Hematopoietic multipotent progenitor cell treated with erythropoietin and hydrocortisone succinate and interleukin-3 and kit ligand, for 15 days (in vitro differentiated cells): ENCODE results near the gene MOGAT3.
A peak's percentile ranks its signal among the peaks of the same experiment; 100 is the strongest.
"Not testable (repeated sequence)": the region's sequence is repeated elsewhere in the genome, so short reads cannot be mapped to it uniquely, and the experiment has no call there.

Experiments used
- DNase-seq: peaks from one replicate; pipeline ENCODE4 v3.0.0-alpha.2; 2015; ENCODE audit warnings: low spot score

Gene MOGAT3

DNA sequence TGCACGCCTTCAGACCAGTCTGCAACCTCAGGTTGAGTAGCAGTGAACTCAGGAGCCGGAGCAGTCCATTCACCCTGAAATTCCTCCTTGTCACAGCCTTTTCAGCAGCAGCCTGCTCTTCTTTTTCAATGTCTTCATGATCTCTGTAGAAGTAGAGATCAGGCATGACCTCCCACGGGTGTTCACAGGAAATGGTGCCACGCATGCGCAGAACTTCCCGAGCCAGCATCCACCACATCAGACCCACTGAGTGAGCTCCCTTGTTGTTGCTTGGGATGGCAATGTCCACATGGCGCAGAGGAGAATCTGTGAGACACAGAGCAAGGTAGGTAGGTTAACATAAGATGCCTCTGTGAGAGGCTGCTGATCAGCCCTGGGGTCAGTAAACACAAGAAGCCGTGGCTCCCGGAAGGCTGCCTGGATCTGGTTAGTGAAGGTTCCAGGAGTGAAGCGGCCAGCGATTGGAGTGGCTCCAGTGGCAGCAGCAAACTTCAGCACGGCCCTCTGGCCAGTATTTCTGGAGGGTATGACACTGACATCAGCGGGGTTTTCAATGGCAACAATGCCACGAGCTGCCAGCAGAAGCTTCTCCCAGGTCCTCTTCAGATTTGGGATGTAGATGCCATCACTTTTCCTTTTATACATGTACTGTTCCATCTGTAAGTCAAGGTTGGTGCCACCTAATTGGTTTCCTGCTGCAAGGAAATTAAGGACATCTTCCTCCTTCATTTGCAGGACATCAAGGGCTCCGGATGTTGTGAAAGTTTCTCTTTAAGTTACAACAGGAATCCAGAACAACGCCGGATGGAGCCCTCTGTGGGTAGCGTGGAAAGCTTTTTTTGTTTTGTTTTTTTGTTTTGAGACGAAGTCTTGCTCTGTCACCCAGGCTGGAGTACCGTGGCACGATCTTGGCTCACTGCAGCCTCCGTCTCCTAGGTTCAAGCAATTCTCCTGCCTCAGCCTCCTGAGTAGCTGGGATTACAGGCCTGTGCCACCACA, 3.2 kb upstream of the MOGAT3 start:
- not testable (repeated sequence) for DNase-seq

DNA sequence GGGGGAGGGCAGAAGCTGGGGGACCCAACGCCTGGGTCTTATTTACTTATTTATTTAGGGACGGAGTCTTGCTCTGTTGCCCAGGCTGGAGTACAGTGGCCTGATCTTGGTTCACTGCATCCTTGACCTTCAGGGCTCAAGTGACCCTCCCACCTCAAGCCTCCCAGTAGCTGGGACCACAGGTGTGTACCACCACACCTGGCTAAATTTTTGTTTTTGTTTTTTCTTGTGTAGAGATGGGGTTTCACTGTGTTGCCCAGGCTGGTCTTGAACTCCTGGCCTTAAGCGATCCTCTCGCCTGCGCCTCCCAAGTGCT, 1.7 kb upstream of the MOGAT3 start:
- no peak for DNase-seq

DNA sequence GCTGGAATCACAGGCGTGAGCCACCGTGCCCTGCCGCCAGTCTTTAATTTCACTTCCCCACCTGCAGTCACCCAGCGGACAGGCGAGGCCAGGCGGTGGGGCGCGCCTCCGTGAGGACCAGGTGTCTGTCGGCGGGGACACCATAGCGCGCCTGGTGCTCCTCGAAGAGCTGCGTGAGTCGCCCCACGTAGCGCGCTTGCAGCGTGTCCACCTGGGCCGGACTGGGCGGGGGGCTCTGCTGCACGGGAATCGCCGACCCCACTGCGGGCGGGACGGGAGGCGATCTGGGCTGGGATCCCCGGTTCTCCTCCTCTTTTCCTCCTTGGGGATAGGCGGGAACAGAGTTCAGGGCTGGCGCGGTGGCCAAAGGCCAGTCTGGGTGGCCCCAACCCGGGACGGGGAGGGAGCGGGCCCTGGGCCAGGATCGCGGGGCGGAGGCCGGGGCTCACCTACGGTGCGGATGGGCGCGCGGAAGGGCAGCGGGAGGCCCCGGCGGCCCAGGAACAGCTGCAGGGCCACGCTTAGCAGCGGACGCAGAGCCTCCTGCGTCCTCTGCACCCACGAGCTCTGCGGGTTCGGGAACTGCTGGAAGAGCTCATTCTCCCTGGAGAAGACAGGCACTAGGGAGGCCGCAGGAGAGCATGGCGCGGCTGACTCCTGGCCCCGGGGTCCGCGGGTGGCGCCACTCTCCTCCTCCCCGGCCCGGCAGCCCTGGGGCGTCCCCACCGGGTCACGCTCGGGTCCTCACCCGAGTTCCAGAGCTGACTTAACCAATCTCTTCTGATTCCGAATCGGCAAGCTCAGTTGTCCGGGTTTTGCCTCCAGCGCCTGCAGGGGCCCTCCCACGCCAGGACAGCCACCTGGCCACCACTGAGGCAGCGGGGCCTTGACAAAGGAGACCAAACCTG, 1.1 kb upstream of the MOGAT3 start:
- no peak for DNase-seq

DNA sequence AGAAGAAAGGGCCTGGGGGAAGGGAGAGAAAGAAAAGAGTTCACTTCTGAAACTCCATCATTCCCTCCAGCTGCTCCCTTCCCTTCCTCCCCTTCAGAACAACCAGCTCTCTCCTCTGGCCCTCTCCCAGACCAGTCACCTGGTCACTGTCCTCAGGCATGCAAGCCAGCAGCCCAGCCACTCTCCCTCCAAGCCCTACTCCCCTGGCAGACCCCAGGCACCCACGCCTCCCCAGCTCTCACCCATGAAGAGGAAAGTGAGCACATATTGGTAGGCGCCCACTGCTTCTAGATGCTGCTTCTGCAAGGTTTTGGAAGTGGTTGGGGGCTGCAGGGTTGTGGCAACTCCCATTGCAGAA, 353 bp downstream of the MOGAT3 start:
- no peak for DNase-seq

DNA sequence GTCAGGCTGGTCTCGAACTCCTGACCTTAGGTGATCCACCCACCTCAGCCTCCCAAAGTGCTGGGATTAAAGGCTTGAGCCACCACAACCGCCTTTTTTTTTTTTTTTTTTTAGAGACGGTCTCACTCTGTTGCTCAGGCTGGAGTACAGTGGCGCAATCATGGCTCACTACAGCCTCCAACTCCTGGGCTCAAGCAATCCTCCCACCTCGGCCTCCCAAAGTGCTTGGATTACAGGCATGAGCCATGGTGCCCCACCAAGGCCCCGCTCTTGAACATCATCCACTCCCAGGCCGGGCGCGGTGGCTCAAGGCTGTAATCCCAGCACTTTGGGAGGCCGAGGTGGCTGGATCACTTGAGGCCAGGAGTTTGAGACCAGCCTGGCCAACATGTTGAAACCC, 1.3 kb downstream of the MOGAT3 start:
- not testable (repeated sequence) for DNase-seq

DNA sequence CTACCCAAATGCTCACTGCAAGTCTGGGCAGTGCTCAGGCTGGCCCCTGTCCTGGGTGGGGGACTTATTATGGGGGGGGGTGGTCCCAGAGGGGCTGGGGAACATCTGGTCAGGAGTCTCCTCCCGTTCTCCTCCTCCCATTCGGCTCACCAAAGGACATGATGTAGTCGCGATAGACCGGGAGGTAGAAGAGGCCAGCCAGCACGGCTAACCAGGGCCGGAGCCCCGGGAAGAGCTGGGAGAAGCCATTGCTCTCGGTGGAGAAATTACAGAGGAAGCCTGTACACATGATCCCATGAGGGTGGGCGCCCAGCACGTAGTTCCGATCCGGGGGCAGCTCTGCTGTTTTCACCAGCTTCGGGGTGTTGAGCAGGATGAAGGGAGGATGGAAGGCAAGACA, 2.4 kb downstream of the MOGAT3 start:
- DNase-seq: no peak

DNA sequence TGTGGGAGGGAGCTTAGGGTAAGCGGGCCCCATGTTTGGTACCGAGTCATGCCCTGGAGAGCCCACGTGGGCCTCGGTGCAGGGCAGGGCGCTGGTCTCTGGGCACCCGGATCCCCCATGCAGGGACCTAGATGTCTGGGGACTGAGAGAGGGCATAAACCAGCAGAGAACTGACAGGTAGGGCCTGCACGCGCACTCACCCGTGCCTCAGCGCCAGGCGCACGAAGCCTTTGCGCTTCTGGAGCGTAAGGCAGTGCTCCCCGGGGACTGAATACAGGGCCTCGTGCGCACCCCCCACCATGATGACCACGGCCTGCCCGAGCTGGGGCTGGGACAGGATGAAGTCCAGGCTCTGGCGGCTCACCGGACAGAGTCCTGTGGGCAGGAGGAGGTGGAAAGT, 2.8 kb downstream of the MOGAT3 start:
- DNase-seq: no peak

DNA sequence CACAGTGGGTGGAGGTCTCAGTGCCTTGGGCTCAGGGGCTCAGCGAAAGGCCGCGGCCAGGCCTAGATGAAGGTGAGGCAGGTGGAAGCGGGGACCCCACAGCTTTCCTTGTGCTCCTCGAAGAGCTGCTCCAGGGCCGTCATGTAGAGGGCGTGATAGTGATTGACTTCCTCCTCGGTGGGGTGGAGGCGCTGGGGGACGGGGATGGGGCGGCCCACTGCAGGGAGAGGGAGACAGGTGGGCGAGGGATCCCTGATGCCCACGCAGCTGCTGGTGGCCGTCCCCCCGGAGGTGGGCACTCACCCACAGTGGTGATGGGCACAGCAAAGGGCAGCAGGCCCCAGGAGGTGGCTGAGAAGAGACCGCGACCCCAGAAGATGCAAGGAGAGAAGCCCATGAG, 5.0 kb downstream of the MOGAT3 start:
- no peak for DNase-seq

DNA sequence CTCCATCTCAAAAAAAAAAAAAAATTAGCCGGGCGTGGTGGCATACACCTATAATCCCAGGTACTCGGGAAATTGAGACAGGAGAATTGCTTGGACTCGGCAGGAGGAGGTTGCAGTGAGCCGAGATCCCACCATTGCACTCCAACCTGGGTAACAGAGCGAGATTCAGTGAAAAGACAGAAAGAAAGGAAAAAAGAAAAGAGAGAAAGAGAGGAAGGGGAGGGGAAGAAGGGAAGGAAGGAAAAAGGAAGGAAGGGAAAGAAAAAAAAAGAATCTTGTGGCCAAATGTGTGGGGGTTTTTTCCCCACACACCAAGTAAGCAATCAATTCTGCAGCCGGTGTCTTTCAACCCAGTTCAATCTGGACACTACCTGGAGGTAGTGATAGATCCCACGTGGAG, 11.7 kb downstream of the MOGAT3 start:
- DNase-seq: no peak

DNA sequence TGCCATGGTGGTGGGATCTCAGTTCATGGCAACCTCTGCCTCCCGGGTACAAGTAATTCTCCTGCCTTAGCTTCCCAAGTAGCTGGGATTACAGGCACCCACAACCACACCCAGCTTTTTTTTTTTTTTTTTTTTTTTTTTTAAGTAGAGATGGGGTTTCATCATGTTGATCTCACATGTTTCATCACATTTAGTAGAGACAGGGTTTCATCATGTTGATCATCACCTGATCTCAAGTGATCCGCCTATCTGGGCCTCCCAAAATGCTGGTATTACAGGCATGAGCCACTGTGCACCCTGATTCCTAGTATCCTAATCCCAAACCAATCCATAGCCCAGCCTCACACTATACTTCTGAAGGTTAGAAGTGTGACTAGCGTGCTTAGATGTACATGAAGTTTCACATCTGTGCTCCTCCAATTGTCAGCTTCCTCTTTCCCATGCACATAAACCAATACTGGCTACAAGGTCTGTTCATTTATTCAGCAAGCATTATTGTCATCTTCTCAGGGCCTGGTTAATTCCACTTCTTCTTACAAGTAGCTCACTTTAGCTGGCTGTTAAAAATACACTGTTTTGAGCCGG, 13.9 kb downstream of the MOGAT3 start:
- DNase-seq: no peak

DNA sequence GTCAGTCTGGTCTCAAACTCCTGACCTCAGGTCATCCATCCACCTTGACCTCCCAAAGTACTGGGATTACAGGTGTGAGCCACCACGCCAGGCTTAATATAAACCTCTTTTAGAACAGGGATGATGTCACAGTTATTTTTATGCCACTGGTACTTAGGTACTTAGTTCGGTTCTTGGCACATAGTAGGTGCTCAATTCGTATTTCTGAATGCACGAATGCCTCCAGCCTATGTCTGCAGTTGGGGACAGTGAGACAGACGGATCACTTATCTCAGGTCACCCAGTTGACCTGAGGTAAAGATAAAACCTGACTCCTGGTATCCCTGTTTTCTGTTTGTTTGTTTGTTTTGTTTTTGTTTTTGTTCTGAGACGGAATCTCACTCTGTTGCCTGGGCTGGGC, 14.6 kb downstream of the MOGAT3 start:
- no peak for DNase-seq

DNA sequence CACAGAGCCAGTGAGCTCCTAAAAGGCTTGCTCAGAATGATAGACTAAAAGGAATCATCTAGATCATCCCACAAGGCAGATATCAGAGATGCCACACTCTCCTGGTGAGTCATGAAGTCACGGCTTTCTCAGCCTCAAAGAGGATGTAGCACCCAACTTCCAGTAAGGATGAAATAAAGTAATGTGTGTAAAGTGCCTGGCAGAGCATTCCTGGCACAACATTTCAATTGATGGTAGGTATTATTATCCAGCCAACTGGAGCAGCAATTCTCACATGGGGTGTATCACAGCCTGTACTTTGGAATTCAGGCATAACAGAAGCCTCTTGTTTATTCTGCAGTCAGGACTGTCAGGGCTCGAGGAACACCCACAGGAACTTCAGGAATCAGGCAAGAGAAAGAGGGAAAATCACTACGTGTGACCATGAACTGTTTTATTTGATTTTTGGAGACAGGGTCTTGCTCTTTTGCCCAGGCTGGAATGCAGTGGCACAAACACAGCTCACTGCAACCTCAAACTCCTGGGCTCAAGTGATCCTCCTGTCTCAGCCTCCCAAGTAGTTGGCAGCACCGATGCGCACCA, 15.5 kb downstream of the MOGAT3 start:
- no peak for DNase-seq

DNA sequence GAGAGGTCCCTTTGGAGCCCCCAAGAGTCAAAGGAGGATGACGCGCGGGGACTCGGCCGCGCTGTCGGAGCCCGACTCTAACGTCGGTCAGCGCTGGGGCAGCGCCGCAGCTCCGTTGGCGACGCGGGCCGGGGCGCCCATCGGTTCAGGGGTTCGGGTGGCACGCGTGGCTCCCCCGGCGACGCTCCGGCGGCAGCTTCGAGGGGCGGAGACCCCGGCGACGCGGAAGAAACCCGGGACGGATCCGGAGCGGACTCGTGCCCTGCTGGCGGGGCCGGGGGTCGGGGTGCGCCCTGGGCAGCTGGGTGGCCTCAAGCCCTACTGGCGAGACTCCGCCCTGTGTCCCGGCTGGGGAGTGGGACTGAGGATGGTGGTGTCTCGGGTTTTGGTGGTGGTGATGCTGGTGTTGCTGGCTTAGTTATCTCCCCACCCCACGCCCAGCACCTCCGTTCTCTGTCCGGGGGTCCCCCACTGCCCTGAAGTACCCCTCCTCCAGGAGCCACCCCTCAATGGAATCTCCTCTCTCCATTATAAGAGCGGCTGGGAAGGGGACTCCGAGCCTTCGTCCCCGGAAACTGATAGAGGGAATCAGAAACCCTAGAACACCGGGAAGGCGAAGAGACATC, 20.6 kb downstream of the MOGAT3 start, which contains the start of gene NAT16:
NAT16 (minus strand) TSS at position 164 of the 626 bp plus-strand sequence. CDS start 5,486 bp downstream, outside the sequence.
- DNase-seq: no peak

DNA sequence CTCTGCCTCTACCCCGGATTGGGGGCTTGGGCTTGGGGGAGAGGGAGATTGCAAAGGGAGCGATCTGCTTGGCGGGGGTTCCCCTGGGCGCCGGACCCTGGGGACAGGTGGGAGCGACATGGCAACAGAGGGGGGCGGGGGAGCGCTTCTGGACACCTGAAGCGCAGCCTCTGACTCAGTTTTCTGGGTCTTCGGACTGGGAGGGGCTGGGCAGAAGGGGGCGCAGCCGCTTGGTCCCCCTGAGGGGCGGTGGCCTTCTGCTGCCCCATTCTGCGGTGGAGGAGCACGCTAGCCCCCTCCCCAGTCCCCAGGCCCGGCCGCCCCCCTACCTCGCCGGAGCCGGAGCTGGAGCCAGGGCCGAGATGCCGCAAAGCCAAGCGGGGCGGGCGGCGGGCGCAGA, 21.1 kb downstream of the MOGAT3 start:
- DNase-seq: no peak

DNA sequence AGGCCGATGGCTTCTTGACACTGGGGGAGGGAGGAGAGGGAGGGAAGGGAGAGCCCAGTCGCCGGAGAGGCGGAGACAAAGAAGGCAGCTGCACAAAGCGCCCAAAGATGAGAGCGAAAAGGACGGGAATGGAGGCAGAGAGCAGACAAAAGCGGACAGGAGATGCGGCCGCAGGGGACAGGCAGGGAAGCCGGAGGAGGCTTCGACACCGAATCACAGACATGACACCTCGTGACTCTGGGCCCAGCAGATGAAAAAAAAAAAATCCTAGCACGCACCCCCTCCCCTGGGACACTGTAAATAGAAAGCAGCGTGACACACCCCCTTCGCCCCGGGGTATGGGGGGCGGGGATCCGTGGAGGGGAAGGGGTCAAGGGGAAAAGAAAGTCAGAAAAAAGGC, 21.7 kb downstream of the MOGAT3 start:
- DNase-seq: no peak

DNA sequence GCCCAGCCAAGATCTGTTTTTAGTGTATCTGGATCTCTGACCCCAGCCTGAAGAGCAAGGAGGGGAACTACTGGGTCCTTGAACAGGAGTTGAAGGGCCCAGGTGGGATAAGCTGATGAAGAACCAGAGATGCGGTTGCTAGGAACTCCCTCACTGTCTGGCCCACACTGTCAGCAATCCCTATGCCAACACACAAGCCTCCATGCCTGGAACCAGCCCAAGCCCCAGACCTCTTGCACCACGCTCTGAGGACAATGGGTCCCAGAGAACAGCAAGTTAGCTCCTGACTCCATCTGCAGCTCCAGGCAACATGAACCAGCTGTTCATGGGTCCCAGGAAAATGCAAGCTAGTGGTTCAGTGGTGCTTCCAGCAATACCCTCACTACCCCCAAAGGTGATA, 23.2 kb downstream of the MOGAT3 start:
- no peak for DNase-seq

DNA sequence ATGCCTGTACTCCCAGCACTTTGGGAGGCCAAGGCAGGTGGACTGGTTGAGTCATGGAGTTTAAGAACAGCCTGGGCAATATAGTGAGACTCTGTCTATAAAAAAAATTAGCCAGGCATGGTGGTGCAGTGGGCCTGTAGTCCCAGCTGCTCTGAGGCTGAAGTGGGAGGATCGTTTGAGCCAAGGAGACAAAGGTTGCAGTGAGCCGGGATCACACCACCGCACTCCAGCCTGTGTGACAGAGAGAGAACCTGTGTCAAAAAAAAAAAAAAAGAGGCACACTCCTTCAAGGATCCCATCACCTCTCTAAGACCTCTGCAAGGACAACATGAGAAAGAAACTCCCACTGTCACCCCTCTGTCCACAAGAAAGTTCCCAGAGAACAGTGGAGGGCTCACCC, 25.2 kb downstream of the MOGAT3 start:
- no peak for DNase-seq

DNA sequence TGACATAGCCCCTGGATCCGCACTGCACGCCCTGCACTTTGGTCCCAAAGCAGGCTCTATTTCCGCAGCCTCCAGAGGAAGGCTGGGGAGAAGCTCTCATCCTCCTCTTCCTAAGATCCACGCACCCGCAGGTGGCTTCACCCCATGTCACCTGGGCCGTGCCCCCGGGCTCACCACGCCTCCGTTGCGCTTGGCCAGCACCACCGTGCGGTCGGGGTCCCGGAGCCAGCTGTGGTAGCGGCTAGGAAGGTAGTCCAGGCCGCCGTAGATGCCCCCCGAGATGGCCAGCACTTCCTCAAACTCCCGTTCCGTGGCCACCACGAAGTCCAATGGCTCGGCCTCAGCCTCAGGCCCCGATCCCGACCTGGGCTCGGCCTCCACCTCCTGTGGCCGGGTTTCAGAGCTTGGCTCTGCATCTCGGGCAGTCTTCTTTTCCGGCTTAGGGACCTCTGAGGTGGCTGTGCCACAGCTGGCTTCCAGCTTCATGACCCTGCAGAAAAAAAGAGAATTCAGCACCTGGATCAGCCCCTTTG, 26.4 kb downstream of the MOGAT3 start:
- DNase-seq: no peak

DNA sequence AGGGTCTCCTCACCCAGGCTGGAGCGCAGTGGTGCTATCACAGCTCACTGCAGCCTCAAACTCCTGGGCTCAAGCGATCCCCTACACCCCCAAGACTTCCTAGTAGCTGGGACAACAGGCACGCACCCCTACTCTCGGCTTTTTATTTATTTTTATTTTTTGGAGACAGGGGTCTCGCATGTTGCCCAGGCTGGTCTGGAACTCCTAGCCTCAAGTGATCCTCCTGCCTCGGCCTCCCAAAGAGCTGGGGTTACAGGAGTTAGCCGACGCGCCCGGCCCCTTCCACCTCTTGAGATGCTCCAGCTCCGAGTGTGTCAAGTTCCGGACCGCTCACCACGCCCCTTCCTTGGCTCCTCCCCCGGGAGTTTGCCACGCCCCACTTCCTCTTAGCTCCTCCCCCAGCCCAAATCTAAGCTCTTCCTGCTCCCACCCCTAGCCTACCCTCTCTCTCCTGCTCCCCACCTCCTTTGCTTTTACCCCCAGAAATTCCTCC, 27.0 kb downstream of the MOGAT3 start:
- peak; percentile 50 for DNase-seq

DNA sequence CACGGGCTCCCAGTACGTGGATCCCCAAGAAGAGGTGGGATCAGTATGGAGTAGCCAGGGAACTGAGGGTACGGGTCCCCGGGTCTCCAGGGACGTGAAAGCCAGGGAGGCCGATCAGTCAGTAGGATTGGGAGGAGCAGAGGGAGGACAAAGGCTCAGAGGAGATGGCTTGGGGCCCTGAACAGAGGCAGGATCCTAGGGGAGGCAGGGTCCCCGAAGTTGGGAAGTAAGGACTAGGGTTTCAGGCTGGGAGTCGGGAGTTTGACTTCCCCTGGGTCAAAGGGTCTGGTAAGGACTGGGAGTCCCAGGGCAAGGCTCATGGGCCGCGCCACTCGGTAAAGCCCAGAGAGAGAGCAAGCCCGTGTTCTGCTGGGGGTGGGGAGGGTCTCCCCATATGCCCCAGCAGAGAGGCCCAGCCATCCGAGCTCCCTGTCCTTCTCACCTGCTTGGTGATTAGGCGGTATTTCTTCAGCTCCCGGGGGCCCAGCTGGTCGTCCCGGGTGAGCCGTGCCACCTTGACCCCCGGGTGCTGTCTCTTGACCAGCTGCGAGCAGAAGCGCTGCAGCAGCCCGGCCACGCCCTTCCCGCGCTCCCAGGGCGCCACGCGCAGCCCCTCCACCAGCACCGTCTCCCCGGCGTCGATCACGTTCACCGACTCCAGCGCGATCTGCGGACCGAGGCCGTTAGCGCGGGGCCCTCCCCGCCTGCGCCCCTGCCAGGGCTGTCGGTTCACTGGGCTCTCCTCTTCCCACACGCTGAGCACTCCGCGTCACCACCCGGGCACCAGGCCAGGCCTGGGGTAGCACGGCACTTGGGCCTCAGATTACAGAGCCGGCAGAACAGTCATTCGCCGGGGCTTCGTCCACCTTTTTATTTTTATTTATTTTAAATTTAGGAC, 27.7 kb downstream of the MOGAT3 start:
- peak; percentile 56 for DNase-seq
